Sciatic nerve (tissue), 2 donors: ENCODE measurements around the gene TXNRD2. TPM values are rescaled to one million over a fixed set of nuclear protein-coding genes. Genes with fewer than 3 reads are reported as not detected.

Experiments used
- ATAC-seq: fragments of 200-7000 bp; cut with Tn5 transposase; one replicate; pipeline ENCODE4 v1.9.1; 2020; ENCODE audit warnings: mild to moderate bottlenecking, moderate library complexity
- DNase-seq: peaks from one replicate; pipeline ENCODE4 v3.0.0-alpha.2; 2020; ENCODE audit warnings: low spot score
- intact Hi-C: fragments of 100-400 bp; cut with DNase I; formaldehyde crosslinking; loops from one replicate; pipeline ENCODE4 v1.14.2; 2022
- total RNA-seq: library from RNA; stranded (reverse); fragmentation: NEBNext Ultra II Directional; extraction: Animal tissue kit (Norgen Biotek cat#: 25700); gene quantifications from one replicate; pipeline ENCODE4 v1.2.1, GENCODE V29; 2021
- donor health status: DM: no; HTN: no; CAD: no.
- donor health status: DM: no; HTN: no; CAD: no.

The TXNRD2 gene
- total RNA-seq, 1 donor from 2014 or later = 33.9 TPM

DNA sequence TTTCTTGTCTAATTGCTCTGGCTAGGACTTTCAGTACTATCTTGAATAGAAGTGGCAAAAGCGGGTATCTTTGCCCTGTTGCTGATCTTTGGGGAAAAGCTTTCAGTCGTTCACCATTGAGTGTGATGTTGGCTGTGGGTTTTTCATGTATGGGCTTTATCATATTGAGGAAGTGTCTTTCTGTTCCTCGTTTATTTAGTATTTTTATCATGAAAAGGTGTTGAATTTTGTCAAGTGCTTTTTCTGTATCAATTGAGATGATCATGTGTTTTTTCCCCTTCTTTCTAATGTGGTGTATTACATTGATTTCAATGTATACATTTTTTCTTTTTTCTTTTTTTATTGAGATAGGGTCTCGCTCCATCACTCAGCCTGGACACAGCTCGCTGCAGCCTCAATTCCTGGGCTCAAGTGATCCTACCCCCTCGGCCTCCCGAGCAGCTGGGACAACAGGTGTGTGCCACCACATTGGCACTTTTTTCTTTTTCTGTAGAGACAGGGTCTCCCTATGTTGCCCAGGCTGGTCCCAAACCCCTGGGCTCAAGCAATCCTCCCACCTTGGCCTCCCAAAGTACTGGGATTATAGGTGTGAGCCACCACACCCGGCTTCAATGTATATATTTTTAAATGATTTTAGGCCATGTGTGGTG lies 81.6 kb downstream of the TXNRD2 start:
- intact Hi-C loops = no loop called here
- DNase-seq (no peak), ATAC-seq (no peak)

DNA sequence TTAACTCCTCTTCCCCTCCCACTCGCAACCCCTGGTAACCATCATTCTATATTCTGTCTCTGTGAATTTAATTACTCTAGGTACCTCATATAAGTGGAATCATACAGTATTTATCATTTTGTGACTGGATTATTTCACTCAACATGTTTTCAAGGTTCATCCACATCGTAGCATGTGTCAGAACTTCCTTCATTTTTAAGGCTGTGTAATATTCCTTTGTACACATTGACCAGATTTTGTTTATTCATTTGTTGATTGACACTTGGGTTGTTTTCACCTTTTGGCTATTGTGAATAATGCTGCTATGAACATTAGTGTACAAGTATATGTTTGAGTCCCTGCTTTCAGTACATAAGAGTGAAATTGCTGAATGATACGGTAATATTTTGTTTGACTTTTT lies 84.2 kb downstream of the TXNRD2 start:
- ATAC-seq = no peak
- intact Hi-C loops = no loop called here
- no peak for DNase-seq

DNA sequence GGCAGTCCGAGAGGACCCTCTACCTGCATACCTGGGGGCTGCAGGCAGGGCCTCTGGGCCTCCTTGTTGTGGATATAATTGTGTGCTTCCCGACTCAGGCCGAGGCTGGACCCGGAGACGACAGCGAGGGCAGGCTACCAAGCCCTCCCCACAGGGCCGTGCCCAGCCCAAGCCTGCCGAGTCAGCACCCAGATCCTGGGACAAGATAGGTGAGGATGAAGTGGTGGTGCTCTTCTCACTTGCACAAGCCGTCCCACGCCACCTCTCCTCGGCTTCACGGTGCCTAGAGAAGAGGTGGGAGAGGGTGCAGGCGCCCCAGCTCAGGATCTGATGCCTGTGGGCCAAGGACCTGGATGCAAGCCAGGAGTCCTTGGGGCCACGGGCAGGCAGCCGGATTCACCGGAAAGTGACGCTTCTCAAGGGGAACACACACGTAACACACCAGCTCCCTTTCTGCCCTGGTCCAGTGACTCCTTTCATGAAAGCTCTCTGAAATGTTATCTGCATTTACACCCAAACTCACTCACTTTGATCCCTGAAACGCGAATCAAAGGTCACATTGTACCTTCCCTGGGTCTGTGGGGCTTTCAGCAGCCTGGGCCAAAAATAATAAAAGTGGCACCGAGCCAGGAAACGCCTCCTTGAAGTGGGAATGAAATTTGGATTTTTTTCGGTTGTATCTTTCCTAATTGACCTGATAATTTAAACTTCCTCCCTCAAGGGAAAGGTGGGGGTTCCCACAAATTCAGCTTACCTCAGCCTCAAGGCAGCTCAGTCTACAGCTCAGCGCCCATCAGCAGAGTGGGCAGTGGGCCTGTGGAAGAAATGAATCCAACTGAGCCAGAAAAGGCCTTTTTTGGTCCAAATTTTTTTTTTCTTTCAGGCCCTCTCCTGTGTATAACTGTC lies 85.9 kb downstream of the TXNRD2 start:
- peak; percentile 75 for DNase-seq
- peak; percentile 36 for ATAC-seq
- intact Hi-C loops = no loop called here

DNA sequence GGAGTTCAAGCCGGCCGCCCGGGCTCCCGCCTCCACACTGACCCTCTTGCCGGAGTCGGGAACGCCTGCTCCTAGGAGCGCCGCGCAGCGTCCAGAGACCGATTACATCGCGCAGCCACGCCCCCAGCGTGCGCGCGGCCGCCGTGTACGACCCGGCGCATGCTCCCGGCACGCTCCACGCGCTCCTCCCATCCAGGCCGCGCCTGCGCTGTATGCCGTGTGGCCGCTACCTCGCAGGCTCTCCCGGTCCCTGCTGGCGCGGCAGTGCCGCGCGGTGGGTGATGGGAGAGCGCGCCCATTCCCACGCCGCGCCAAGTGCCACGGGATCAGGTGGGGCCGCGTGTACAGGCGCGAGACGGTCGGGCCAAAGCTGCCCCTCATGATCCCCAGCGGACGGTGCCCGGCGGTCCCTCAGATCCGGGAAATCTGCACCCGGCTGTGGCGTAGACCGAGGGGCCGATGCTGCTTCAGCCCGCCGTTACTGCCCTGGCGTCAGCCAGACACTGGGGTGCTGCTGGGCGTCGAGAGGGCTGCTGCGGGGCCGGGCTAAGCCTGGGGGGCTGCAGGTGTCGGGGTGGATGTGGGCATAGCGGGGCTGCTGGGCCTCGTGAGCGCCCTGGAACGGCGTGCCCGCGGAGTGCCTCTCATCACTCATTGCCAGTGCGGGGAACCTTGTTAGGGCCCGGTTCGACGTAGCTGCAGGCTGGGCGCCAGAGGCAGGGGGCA lies 86.7 kb downstream of the TXNRD2 start, which contains the start of the genes GNB1L and RTL10:
Gene GNB1L, minus strand, starts transcription at position 97 of the 726 bp plus-strand sequence. CDS start 33,519 bp downstream, outside the sequence.
Gene RTL10, minus strand, starts transcription at position 97 of the 726 bp plus-strand sequence. CDS start 2,613 bp downstream, outside the sequence.
- ATAC-seq (peak; percentile 98), DNase-seq (peak; percentile 98)
- intact Hi-C loops = no loop called here

DNA sequence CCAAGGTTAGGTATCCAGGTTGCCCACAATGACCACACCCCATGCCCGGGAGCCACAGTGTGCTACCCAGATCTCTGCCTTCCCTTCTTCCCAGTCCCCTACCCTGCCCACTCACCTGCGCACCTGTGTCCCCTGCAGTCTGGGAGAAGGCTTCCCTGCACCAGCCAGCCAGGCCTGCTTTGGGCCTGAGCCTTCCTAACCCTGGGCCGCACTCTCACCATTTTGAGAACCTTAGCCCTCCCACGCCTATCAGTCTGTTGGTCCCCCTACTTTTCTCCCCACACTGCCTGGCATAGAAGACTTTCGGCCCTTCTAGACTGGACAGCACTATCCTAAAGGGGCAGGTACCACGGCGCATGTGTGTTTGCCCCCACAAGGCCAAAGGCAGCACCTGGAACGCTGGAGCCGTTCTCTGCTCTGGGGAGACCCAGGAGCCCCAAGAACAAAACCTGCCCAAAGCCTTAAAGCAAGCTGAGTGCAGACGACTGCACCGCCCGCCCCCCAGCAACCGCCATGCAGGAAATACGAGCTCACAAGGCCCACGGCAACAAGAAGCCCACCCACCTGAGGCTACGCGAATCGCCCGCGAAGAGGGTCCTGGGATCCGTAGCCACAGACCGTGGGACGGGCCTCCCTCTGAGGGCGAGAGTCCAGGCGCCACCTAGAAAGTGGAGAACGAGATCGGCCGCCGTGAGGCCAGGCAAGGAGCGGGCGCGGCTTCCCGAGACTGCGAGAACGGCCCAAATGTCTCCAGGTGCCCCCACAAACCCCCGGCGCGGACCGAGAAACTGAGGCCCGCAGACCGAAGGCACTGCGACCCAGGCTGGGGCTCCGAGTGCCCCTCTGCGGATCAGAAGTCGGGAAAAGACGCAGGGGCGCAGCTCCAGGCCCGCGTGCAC lies 87.5 kb downstream of the TXNRD2 start:
- ATAC-seq = peak; percentile 2
- intact Hi-C loops = no loop called here
- DNase-seq = no peak

DNA sequence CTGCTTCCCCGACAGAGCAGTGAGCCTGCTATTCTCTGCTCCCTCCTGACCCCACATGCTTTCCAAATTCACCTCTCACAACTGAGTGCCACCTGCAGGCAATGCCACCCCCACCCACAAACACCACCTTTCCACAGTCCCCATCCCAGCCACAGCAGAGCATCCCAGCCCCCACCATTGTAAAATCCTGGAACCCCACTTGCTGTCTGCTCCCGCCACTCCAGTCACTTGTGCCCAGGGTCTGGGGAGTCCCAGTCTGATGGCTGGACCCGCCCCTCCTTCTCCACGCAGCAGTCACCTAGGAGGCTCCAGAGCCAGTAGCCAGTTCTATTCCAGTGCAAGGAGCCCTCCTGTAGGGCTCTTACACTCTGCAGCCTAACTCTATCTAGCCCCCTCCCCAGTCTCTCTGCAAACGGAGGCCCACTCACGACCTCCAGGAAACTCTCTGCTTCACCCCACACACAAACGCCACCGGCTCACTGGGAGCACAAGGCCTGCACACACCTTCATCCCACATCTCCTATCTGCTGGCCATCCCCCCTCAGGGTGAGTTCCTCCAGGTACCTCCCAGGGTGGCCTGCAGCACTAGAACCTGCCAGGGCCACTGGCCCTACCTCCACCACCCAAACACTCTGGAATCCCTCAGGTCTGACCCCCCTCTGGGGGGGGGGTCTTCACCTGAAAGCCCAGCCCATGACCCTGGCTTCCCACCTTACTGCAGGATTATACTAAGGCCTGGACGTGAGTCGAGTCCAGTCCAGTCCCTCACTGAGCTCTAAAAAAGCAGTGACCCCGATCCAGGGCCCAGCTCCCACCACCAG lies 88.3 kb downstream of the TXNRD2 start:
- no peak for DNase-seq
- no peak for ATAC-seq
- intact Hi-C loops = no loop called here

DNA sequence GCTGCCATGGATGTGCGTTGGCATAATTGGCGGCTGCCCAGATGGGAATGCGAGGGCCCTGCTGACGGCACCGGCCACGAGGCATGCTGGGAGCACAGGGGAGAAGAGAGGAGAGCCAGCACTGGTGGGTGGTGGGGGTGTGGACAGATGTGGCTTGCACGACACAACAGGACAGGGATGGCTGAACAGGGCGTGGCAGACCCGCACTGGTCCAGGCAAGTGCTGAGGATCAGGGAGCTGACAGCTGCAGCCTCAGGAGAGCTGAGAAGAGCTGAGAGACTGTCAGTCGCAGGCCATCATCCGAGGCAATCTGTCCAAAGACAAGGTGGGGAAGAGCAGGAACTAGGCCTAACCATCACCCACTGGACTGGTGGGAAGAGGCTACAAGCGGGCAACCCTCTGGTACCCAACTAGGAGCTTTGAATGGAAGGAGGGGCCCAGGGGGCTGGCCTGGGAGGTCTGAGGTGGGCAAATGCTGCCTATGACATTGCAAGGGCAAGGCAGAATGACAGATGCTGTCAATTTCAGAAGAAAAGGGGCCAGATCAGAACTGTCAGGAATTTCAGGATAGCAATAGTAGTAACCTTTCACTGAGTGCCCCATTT lies 89.3 kb downstream of the TXNRD2 start:
- ATAC-seq (no peak), DNase-seq (no peak)
- intact Hi-C loops = no loop called here

DNA sequence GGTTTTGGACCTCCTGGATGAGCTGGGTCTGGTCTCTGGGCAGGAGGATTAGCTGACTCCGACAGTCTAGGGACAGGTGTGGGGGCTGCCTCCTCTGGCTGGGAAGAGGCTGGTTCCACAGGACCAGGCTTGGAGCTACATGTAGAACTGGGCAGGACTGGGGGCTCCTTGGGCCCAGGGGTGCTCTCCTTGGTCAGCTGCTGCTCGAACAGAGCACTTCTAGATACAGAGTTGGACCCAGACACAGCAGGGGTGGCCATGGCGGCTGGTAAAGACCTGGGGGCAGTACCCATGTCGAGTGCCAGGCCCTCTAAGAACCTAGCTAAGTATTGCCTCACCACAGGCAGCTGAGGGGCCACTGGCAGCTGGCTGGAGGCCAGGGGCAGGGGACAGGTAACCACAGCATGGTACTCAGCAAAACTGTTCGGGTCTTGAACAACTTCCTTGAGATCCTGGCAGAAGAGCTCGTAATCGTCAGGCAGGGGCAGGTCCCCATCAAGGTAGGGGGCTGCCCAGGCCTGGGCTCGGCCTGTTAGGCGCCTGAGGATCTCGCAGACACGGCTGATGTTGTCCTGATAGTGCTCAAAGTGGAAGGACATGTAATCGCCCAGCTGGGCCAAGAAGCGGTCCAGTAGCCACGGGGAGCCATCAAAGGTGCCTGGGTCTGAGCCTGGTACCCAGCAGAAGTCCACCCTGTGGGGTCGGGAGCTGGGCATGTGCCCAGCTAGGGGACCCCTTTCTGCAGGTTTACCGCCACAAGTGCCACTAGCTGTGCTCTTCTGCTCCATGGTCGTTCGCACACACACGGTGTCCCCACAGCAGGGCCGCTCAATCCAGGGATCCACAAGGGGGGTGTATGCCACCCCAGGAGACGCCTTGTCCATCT lies 90.1 kb downstream of the TXNRD2 start:
- intact Hi-C loops = no loop called here
- DNase-seq (no peak), ATAC-seq (no peak)

DNA sequence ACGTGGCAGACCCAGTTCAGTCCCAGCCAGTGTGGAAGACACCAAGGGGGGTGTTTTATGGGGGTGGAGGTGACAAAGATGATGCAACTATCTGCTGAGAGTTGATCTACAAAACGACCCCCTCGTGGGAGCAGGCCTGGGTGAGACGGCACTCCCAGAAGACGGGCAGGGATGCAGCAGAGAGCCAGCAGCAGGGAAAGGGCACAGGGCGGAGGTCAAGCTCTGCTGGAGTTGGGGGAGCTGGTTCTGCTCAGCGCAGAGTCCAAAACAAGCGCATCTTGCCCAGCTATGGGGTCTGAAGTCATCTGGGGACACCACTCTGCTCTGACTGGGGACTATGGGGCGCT lies 90.9 kb downstream of the TXNRD2 start:
- no peak for ATAC-seq
- intact Hi-C loops = no loop called here
- DNase-seq = no peak

DNA sequence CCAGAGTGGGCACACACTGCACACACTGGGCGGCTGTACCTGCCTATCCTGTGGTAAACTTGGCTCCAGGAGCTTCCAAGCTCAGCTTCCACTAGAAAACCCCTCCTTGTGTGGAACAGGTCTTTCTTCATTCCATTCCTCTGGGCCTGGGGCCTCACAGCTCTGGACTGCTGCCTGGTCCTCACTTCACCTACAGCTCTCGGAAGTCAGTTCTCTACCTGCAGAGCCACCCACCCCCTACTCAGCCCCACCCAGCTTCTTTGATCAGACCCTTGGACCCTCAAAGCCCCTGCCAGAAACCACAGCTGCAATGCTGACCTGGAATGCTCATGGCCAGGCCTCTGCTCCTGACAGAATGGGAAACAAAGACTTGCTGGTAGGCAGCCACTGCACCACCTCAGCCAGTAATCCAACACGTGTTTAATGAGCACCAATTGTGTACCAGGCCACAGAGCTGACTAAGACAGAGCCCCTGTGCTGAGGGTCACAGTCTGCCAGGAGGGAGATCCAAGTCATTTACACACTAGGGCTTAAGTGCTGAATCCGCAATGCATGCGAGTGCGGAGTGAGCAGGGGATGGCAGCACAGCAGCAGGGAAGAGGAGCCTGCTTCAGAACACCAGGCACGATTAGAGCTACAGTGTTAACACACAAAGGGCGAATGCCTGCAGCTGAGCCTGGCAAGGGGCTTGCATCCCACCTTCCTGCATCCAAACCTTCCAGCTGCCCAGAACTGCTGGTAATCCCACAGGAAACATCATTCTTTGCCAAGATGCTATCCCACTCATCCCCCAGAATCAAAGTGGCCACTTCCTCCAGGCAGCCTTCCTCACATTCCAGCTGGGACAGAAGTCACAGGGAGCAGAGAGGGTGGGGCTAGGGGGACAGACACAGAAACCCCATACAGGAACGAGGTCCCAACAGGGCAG lies 91.5 kb downstream of the TXNRD2 start:
- no peak for DNase-seq
- intact Hi-C loops = no loop called here
- no peak for ATAC-seq

DNA sequence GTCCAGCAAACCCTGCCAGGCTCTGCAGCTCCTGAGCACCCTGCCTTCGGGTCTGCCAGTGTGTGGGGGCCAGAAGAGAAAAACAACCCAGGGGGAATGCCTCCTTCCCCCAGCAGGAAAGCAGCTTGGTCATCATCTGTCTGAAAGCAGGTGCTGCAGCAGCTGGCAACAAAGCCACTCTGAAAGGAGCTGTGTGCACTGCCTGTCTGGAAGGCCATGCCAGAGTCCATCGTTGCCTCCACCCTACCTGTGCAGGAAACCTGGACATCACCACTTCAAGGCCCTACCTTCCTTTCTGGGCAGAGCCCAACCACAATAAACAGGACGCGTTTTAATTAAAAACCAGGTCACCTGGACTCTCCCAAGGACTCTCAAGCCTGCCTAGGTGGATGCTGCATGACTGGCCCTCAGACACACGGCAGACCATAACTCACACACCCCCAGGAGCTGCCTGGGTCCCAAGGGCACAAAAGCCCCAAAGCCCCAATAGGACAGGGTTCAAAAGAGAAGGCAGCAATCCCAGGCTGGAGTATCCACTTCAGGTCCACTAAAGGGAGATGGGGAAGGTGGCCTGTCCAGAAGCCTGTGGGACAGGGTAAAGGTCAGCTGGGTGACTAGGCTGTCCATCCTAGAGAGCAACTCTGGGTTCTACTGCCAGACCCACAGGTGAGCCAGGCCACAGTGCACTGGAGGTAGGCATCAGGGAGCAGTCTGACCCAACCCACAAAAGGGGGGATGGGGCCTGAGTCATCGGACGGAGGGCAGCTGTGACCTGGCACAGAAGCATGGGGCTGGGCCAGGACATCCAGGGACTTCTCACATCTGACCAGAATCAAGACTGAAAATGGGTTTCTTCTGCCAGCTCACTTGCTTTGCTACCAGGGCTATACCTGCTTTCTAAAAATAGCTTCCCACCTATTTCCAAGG lies 93.1 kb downstream of the TXNRD2 start:
- DNase-seq (no peak), ATAC-seq (no peak)
- intact Hi-C loops = no loop called here

DNA sequence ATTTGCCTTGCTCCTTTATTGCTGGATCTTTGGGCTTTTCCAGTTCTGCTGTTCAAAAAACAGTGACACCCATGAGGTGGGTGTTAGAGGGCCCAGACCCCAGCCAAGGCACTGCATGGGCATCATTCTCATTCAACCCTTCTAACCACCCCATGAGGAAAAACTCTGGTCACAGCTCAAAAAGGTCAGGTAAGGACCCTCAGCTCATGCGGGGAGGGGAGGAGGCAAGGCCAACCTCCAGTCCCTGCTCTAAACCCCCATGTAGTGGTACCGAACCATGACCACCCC lies 94.3 kb downstream of the TXNRD2 start:
- ATAC-seq (no peak), DNase-seq (no peak)
- intact Hi-C loops = no loop called here

DNA sequence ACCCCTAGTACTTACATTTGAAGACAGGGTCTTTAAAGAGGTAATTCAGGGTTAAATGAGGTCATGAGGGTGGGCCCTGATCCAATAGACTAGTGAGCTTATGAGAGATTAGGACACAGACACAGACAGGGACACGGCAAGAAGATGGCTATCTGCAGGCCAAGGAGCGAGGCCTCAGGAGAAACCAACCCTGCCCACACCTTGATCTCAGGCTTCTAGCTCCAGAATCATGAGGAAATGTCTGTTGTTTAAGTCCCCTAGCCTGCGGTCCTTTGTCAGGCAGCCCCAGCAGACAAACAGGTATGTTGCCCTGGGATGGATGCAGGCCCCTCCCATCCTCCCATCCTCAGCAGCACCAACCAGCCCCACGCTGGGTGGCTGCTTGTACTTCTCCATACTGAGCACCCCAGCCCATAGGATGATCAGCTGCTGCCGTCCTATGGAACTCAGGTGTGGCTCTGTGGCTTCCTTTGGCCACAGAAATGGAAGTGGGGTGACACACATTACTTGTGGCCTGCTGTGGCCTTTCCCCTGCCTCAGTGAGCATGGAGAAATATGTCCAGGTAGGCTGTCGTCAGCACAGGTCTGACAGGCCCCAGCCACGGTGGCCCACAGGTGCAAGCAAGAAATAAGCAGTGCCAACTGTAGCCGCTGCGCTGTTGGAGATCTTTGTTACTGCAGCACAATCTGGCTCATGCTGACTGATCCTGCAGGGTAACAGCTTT lies 94.8 kb downstream of the TXNRD2 start:
- DNase-seq (no peak), ATAC-seq (no peak)
- intact Hi-C loops = no loop called here

DNA sequence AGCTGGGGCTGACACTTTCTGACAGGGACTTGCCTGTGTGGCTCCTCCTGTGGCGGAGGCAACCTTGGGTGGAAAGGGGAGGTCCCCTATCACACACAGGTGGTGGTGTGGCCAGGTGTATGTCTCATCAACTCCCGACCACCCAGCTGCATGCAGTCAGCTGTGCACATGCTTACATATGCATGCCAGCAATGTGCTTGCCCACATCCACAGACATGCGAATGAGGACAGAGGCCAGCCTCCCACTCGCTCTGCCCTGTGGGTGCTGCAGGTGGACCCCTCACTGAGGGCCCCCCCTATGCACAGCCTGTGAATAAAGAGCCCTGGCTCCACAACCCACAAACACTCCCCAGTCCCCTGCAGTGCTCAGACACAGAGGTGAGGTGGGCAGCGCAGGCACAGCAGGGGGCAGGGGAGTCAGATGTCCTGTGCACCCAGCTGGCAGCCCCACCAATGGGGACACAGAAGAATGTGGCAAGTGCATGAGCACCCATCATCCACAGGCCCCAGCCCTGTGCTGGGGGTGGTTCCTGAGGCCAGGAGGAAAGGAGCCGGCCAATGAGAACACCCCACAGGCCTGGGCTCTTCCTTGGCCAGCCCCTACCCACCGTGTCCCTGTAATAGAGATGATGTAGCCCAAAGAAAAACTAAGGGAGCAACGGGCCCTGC lies 96.4 kb downstream of the TXNRD2 start:
- no peak for DNase-seq

More for the DNA sequence above, 96.4 kb downstream of the TXNRD2 start:
- ATAC-seq = no peak
- intact Hi-C loops = no loop called here
